HG03159 (cell line): ENCODE results near the gene GTF3C1.

ENCODE experiments used
- ATAC-seq: cut with Tn5 transposase; IDR thresholded peaks from one replicate; pipeline ENCODE4 v1.9.1; 2021; ENCODE audit warnings: mild to moderate bottlenecking, moderate library complexity; ENCODE audit not compliant: unreplicated experiment

The GTF3C1 gene

DNA sequence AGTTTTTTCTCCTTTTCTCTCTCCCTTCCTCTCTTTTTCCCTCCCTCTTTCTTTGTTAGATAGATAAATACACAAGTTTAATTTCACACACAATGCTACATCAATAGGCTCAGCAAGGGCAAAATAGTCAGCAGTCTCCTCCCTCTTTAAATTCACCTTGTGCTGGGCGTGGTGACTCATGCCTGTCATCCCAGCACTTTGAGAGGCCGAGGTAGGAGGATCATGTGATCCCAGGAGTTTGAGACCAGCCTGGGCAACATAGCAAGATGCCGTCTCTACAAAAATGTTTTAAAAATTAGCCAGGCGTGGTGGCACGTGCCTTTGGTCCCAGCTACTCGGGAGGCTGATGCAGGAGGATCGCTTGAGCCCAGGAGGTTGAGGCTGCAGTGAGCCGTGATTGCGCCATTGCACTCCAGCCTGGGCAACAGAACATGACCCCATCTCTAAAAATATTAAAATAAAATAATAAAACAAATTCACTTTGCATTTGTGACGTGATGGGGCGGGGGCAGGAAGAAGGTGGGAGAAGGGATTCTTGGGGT, 120.3 kb downstream of the GTF3C1 start:
- ATAC-seq: no peak

- ATAC-seq: no peak
Measured at GRCh38 chr16:27428026-27428785, 121.5 kb downstream of the GTF3C1 start.

- ATAC-seq: no peak
Measured at GRCh38 chr16:27427538-27427937, 122.2 kb downstream of the GTF3C1 start.

- ATAC-seq: peak; percentile 77
Measured at GRCh38 chr16:27426423-27427408, 123.0 kb downstream of the GTF3C1 start.

DNA sequence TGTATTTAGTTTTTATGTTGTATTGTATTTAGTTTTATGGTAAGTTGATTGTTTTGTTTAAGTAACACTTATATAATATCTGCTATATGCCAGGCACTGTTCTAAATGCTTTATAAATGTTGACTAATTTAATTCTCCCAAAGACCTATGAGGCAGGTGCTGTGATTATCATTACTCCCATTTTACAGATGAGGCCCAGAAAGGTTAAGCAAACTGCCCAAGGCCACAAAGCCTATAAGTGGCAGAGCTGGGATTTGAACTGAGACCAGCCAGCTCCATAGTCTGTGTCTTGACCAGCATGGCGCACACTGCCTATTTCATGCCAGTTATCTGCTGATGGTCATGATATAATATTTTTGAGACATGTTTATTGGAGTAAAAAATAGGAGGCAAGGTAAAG, 123.8 kb downstream of the GTF3C1 start:
- ATAC-seq: no peak

DNA sequence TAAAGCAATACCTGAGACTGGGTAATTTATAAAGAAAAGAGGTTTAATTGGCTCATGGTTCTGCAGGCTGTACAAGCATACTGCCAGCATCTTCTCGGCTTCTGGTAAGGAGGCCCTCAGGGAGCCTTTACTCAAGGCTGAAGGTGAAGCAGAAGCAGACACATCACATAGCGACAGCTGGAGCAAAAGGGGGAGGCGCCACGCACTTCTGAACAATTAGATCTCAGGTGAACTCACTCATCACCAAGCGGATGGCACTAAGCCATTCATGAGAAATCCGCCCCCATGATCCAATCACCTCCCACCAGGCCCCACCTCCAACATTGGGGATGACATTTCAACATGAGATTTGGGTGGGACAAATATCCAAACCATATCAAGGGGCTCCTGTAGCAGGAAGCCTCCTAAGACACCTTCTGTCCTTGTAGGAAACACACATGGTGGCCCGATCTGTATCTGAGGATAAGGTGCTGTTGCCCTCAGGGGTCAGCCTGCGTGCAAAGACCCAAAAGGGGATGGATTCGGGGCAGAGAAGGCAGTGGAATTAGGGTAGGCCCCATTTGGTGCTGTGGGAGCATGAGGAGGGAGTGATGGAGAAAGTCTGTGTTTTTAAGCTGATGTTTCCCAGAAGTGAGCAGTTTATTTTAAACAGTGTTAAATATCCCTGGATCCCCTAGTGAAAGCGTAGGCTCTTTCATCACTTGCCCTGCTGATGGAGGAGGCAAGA, 124.8 kb downstream of the GTF3C1 start:
- no peak for ATAC-seq

DNA sequence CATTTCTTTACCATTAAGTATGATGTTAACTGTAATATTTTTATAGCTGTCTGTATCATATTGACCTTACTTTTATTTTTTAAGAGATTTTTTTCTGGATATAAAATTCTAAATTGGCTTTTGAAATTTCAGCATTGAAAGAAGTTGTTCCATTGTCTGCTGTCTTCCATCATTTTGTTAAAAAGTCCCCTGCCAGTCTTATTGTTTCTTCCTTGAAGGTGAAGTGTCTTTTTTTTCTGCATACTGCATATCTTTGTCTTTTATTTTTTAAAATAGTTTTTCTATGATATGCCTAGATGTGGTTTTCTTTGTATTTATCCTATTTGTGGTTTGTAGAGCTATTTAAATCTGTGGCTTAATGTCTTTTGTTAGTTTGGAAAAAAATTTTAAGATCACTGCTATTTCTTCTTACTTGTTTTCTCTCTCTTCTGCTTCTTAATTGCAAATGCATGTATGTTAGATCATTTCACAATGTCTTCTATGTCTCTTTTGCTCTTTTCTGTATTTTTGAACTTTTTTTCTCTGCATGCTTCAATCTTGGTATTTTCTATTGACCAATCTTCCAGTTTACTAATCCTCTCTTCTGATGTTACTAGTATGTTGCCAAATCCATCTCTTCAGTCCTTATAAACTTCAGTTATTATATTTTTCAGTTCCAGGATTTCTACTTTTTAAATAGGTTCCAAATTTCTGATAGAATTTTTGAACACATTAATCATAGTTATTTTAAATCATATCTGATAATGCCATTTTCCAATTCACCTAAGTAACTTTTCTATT, 127.6 kb downstream of the GTF3C1 start:
- no peak for ATAC-seq

GRCh38 chr16:27417047-27417671, 132.6 kb downstream of the GTF3C1 start:
- no peak for ATAC-seq

DNA sequence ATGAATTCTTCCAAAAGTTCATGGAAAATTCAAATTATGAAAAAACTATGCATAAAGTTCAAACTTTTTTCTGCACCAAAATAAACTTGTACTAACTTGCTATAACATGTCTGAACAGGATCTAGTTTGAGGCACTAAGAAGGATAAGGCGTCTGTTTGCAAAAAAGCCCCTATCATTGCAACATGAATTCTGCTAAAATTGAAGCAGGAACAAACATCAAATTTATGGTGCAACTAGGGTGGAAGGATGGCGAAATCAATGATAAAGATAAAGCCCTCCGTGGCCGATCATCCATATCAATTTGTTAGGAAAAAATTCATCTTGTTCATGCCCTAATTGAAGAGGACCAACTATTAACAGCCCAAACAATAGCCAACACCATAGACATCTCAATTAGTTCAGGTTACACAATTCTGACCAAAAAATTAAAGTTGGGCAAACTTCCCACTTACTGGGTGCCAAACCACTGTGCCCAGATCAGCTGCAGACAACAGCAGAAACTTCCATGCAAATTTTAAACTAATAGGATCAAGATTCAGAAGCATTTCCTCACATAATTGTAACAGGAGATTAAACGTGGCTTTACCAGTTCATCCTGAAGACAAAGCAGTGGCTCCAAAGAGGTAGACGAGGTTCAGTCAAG, 134.8 kb downstream of the GTF3C1 start:
- no peak for ATAC-seq

GRCh38 chr16:27413956-27414355, 135.8 kb downstream of the GTF3C1 start:
- no peak for ATAC-seq

GRCh38 chr16:27410761-27411160, 139.0 kb downstream of the GTF3C1 start:
- ATAC-seq: no peak
